MM.1S (cell line): Measurements from ENCODE around the gene SOBP.
"Not testable (repeated sequence)": the region's sequence is repeated elsewhere in the genome, so short reads cannot be mapped to it uniquely, and the experiment has no call there.

Experiments used
- DNase-seq: peaks from one replicate; pipeline ENCODE4 v3.0.0-alpha.2; 2015
- H2AFZ ChIP-seq: fragments of 300-600 bp; sonication (generic); 2 replicates; pipeline ENCODE4 v1.6.0; 2016; ENCODE audit warnings: antibody characterized with exemption, low read length
- H3F3A ChIP-seq: fragments of 300-600 bp; sonication (generic); 2 replicates; pipeline ENCODE4 v1.6.1; 2016; ENCODE audit warnings: mild to moderate bottlenecking, antibody characterized with exemption, low read length, moderate library complexity, mixed read lengths; ENCODE audit not compliant: insufficient read depth
- H3K27ac ChIP-seq: fragments of 300-600 bp; sonication (generic); 2 replicates; pipeline ENCODE4 v1.5.1; 2016; ENCODE audit warnings: mild to moderate bottlenecking, low read length
- H3K27me3 ChIP-seq: fragments of 300-600 bp; sonication (generic); replicated peaks from 2 replicates; pipeline ENCODE4 v1.6.0; 2016; ENCODE audit warnings: low read length; ENCODE audit not compliant: insufficient read depth
- H3K36me3 ChIP-seq: fragments of 300-600 bp; sonication (generic); replicated peaks from 2 replicates; pipeline ENCODE4 v1.6.1; 2016; ENCODE audit warnings: mild to moderate bottlenecking, low read length, mixed read lengths; ENCODE audit not compliant: insufficient read depth
- H3K4me1 ChIP-seq: fragments of 300-600 bp; sonication (generic); 2 replicates; pipeline ENCODE4 v1.6.1; 2016; ENCODE audit warnings: low read length, mixed read lengths
- H3K4me2 ChIP-seq: fragments of 300-600 bp; sonication (generic); 2 replicates; pipeline ENCODE4 v1.6.0; 2016; ENCODE audit warnings: low read depth, low read length
- H3K4me3 ChIP-seq: fragments of 300-600 bp; sonication (generic); 2 replicates; pipeline ENCODE4 v1.5.1; 2016; ENCODE audit warnings: low read length, mixed read lengths
- H3K79me2 ChIP-seq: fragments of 300-600 bp; sonication (generic); 2 replicates; pipeline ENCODE4 v1.6.1; 2016; ENCODE audit warnings: mixed run types, low read length, mixed read lengths
- H3K9ac ChIP-seq: fragments of 300-600 bp; sonication (generic); 2 replicates; pipeline ENCODE4 v1.6.1; 2016; ENCODE audit warnings: low read length, mixed read lengths
- H3K9me2 ChIP-seq: fragments of 300-600 bp; sonication (generic); replicated peaks from 2 replicates; pipeline ENCODE4 v1.6.1; 2016; ENCODE audit warnings: mild to moderate bottlenecking, low read length, mixed read lengths; ENCODE audit not compliant: insufficient read depth
- H3K9me3 ChIP-seq: fragments of 300-600 bp; sonication (generic); replicated peaks from 2 replicates; pipeline ENCODE4 v1.6.1; 2016; ENCODE audit warnings: mild to moderate bottlenecking, low read length, mixed read lengths; ENCODE audit not compliant: insufficient read depth
- H4K20me1 ChIP-seq: fragments of 300-600 bp; sonication (generic); 2 replicates; pipeline ENCODE4 v1.6.1; 2016; ENCODE audit warnings: mild to moderate bottlenecking, low read length, moderate library complexity, mixed read lengths; ENCODE audit not compliant: insufficient read depth
- CTCF ChIP-seq: fragments of 300-600 bp; sonication (generic); IDR thresholded peaks from 2 replicates; pipeline ENCODE4 v1.5.1; 2016; ENCODE audit warnings: antibody characterized with exemption, low read length, mixed read lengths
- EZH2 ChIP-seq: fragments of 300-600 bp; sonication (generic); optimal IDR thresholded peaks from 2 replicates; pipeline ENCODE3; 2017; ENCODE audit warnings: low read depth, mild to moderate bottlenecking, antibody characterized with exemption, low read length, mixed read lengths
- EZH2phosphoT487 ChIP-seq: fragments of 300-600 bp; sonication (generic); IDR thresholded peaks from 2 replicates; pipeline ENCODE4 v1.6.1; 2018; ENCODE audit warnings: antibody characterized with exemption, low read length

Gene SOBP

DNA sequence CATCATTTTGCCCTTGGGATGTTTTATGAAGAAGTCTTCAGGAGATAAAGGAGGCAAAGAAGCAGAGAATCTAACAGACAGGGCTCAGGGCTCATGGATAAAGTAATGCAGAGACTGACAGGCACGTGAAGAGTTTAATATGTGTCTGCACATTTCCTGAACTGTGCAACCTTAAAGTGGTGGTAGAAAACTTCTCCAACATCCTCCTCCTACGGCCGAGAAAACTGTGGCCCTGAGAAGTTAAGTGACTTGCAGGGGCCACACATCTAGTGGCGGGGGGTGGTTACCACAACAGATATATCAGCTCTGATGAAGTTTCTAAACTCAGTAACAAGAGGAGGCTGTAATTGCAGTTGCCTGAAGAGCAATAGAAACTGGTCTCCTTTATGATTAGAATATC is 61.0 kb downstream of the SOBP start:
- no peak overlapping the region for H3K9ac ChIP-seq
- H3K9me3 ChIP-seq: no peaks in the 10 kb centered on the region
- no peaks in the 10 kb centered on the region for H3K79me2 ChIP-seq
- no peak for TF ChIP-seq CTCF
- no peak overlapping the region for H2AFZ ChIP-seq
- H3K36me3 ChIP-seq: no peaks in the 10 kb centered on the region
- H3K4me3 ChIP-seq: no peak overlapping the region
- no peaks in the 10 kb centered on the region for H3K9me2 ChIP-seq
- H4K20me1 ChIP-seq: no peaks in the 10 kb centered on the region
- H3K27ac ChIP-seq: no peak overlapping the region
- H3K27me3 ChIP-seq: no peaks in the 10 kb centered on the region
- H3K4me2 ChIP-seq: no peak overlapping the region
- H3K4me1 ChIP-seq: no peaks in the 10 kb centered on the region
- DNase-seq: no peak
- no peaks in the 10 kb centered on the region for H3F3A ChIP-seq

DNA sequence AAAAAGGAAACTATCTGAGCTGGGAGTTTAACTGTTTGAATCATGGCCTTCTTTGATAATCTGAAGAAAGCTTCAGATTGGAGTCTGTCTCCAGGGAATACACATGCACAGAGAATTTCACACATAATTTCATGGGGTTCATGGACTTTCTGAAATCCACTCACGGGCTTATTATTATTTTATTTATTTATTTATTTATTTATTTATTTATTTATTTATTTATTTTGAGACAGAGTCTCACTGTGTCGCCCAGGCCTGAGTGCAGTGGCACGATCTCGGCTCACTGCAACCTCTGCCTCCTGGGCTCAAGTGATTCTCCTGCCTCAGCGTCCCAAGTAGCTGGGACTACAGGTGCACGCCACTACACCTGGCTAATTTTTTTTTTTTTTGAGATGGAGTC is 63.2 kb downstream of the SOBP start:
- H4K20me1 ChIP-seq, H3K4me3 ChIP-seq, H3K36me3 ChIP-seq, H2AFZ ChIP-seq, H3F3A ChIP-seq, H3K9ac ChIP-seq, H3K9me2 ChIP-seq, H3K79me2 ChIP-seq, H3K4me2 ChIP-seq, H3K9me3 ChIP-seq, H3K27me3 ChIP-seq, H3K4me1 ChIP-seq, DNase-seq, H3K27ac ChIP-seq: not testable (repeated sequence)

GRCh38 chr6:107554326-107554725 is 64.4 kb downstream of the SOBP start:
- Histone ChIP-seq H3K4me3 (no peak overlapping the region), H3K36me3 (no peaks in the 10 kb centered on the region), H3K4me2 (no peak overlapping the region), H3K9me2 (no peaks in the 10 kb centered on the region), H3K27ac (no peak overlapping the region), H2AFZ (no peak overlapping the region), H3K4me1 (no peaks in the 10 kb centered on the region), H3K27me3 (no peaks in the 10 kb centered on the region), H4K20me1 (no peaks in the 10 kb centered on the region), H3K9me3 (no peaks in the 10 kb centered on the region), H3F3A (no peaks in the 10 kb centered on the region), H3K79me2 (no peaks in the 10 kb centered on the region), H3K9ac (no peak overlapping the region)
- TF ChIP-seq EZH2phosphoT487 (no peak), EZH2 (no peak), CTCF (no peak)
- DNase-seq: no peak

GRCh38 chr6:107554918-107555317 is 65.0 kb downstream of the SOBP start:
- TF ChIP-seq EZH2phosphoT487 (no peak), CTCF (no peak), EZH2 (no peak)
- Histone ChIP-seq H3K36me3 (no peaks in the 10 kb centered on the region), H3K4me1 (no peaks in the 10 kb centered on the region), H3K9me2 (no peaks in the 10 kb centered on the region), H3F3A (no peaks in the 10 kb centered on the region), H3K4me3 (no peak overlapping the region), H3K9ac (no peak overlapping the region), H3K79me2 (no peaks in the 10 kb centered on the region), H3K4me2 (no peak overlapping the region), H3K27me3 (no peaks in the 10 kb centered on the region), H2AFZ (no peak overlapping the region), H3K9me3 (no peaks in the 10 kb centered on the region), H4K20me1 (no peaks in the 10 kb centered on the region), H3K27ac (no peak overlapping the region)
- no peak for DNase-seq
